Amniotic stem cell (primary cell): ENCODE measurements around the gene SIK1.
"Not testable (repeated sequence)": the region's sequence is repeated elsewhere in the genome, so short reads cannot be mapped to it uniquely, and the experiment has no call there.

ENCODE experiments used
- DNase-seq: peaks from one replicate; lab custom pipeline; 2025; lab: John Stamatoyannopoulos, UW

Gene SIK1

GRCh38 chr21:43396788-43397438, 30.0 kb downstream of the SIK1 start:
- not testable (repeated sequence) for DNase-seq

DNA sequence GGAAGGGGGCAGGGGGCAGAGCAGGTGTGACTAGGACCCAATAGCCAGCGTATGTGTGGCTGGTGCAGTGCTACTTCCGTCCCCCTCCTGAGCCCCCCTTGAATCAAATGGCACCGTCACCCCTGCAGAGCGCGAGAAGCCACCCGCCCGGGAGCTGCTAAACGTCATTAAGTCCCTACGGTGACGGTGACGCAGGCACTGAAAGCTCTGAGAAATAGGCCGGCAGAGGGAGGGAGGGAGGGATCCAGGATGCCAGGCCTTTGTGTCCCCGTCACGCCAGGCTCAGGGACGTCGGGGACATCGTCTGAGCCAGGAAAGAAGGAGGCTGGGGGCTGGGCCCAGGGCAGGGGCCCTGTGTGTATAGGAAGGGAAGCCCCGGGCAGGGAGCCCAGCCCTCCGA, 43.6 kb downstream of the SIK1 start:
- DNase-seq = not testable (repeated sequence)

DNA sequence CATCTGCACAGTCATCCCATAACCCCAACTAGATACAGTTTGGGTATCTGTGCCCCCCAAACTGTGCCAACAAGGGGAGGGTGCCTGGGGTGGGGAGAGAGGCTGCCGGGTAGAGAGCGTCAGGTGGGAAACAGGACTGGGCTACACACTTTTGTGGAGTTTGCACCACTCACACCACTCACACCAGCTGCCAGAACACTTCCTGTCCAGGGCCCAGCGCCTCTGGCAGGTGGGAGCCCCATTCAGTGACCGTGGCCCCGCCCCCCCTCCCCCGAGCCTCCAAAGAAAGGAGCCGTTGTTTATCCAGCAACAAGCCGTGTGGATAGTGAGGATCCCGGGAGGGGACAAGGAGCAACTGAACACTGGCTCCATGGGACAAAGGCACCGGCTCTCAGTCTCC, 44.0 kb downstream of the SIK1 start:
- not testable (repeated sequence) for DNase-seq

- DNase-seq = not testable (repeated sequence)
These were observed 45.9 kb downstream of the SIK1 start for GRCh38 chr21:43380852-43381533.

GRCh38 chr21:43380337-43380736, 46.6 kb downstream of the SIK1 start:
- DNase-seq = not testable (repeated sequence)

GRCh38 chr21:43379626-43380122, 47.3 kb downstream of the SIK1 start:
- DNase-seq = not testable (repeated sequence)

- DNase-seq = no peak
These were observed 50.5 kb downstream of the SIK1 start for GRCh38 chr21:43376478-43376882.

DNA sequence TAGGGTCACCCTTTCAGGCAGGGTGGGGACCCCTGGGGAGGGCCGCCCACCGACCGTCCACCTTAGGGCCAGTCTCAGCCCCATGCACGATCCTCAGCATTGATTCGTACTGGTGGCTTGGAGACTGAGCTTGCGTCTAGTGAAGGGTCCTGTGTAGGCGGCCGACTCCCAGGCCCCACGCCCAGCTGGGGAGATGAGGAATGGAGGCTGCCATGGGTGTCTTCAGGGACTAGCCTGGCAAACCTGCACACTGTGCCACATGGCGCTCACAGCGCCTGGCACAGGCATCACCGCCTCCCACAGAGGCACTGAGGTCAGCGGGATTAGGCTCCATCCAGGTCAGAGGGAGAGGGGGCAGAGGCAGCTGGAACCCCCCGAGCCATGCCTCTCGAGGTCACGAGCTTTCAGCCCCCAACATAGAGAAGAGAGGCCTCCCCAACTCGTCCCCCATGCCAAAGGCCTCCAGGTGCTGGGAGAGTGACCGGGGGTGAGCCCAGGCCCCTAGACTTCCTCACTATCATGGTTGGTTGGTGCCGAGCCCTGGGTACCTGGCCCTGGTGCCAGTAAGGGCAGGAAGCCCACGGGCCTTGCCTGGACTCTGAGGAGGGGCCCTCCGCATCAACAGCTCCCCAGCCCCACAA, 51.0 kb downstream of the SIK1 start:
- DNase-seq = no peak

- no peak for DNase-seq
These were observed 51.7 kb downstream of the SIK1 start for GRCh38 chr21:43375006-43375836.

DNA sequence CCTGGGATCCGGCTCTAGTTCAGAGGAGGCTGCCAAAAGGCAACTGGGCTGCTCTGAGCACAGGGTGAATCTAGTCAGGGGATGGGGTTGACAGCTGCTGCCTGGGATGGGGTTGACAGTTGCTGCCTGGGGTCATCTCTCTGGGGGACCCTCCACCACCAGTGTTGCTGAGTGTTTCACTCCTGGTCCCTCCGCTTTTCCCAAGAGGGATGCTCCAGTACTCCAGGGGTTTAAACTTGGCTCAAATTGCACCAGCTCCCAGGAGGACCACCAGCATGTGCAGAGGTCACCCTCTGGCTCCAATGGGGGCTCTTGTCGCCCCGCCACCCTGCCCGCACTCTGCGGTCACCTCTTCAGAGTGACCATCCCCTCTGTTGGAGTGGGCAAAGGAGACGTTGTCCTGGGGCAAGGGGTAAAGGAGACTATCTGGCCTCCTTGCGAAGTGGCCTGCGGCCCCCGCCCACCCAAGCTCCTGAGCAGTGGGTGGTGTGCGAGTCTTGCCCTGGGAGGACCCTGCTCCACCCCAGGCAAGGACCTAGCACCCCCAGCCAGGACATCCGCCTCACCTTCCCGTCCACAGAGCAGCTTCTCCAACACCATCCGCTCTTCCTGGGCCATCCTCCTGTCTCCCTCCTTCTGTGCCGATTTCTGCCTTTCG, 52.6 kb downstream of the SIK1 start:
- no peak for DNase-seq

DNA sequence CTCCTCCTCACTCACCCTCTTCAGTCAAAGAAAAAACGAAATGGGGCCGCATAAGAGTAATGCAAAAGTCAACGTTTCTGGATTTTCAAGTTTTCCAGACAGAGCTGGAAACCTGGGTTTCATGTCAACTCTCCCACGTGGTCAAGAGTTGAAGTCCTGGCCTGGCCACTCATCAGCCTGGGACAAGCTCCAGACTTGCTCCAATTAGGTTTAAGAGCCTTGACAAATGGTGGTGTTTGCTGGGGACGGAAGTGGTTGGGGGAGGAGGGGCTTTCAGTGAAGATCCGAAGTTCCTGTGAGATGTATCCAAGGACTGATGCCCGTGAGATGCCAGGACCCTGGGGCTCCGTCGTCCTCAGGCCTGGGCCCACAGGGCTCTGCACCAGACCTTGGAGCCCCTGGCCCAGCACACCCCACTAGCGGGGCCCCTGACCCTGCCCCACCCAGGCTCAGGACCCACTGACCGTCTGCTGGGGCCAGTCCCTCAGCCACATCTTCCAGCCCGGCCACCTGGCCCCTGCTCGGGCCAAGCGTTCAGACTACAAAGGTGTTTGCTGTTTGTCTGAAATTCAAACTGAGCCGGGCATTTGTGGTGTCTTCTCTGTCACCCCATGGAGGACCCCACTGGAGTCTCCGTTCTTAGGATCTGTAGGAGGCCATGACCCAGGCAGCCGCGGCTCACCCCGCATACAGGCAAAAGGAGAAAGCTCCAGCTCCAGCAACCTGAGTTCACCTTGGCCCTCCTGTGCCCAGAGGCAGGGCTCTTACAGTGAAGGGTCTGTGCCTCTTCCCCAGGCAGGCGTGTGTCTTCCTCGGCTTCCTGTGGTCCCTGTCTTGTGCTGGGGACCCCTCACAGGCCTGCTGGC, 53.3 kb downstream of the SIK1 start:
- no peak for DNase-seq

GRCh38 chr21:43372663-43373361, 54.1 kb downstream of the SIK1 start:
- DNase-seq = no peak

GRCh38 chr21:43371786-43372185, 55.1 kb downstream of the SIK1 start:
- DNase-seq = no peak

DNA sequence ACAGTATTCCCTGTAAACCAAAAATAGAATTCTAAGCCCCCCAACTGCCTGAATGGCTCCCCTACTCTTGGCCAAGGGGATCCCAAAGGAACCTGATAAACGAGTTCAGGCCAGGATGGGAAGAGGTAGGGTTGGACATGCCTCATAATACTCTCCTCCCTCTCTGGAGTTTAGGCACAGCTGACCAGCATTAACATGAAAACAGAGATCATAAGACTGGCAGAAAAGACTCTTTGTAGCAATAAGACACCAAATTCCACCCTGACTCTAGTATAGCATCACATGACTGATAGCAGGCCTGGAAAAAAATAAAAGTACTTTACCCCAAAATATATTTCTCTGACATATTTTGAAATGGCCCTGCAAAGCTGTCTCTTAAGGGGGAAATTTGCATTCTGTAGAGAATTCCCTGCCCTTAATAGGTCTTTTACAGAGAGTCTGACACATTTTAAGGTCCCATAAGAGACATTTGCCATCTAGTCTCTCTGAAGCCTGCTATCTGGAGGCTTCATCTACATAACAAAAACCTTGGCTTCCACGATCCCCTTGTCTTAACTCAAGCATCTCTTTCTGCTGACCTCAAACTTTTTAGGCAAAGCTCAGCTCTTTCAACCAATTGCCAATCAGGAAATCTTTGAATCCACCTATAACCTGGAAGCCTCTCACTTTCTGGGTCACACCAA, 55.9 kb downstream of the SIK1 start:
- no peak for DNase-seq

GRCh38 chr21:43370091-43370658, 56.8 kb downstream of the SIK1 start:
- no peak for DNase-seq

DNA sequence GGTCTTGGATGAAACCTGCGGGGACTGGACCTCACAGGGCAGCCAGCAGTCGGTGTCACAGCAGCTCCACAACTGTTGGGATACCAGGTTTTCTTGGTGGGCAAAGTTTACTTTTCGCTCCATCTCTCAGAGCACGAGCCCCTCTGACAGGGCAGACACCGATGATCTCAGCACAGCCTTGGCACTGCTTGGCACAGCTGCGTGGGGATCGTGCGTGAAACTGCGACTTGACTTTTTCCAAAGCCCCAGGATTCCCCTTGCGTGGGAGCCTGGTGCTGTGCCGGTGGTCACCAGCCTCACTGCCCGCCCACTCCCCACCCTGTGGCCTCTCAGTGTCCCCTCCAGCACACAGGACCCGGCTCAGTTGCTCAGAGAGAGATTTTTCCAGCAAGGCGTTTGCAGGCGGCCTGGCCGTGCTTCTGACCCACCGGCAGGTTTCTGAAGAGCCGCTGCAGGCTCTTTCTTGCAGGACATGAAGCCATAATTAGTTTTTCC, 57.3 kb downstream of the SIK1 start:
- no peak for DNase-seq

DNA sequence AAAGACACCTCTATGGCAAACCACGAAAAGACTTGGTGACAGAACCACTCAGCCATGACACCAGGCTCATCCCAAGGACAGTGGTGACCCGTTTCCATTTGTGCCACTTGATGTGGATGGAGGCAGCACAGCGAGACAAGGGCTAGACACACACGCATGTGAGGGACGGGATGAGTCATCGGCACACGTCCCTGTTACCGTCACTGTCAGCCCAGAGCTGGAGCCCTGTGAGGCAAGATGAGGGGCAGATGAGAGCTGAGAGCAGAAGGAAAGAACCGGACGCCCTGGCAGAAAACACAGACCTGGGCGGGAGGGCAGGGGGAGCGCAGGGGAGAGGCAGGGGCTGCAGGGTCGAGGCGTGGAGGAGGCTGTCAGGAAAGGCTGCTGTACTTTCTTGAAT, 57.8 kb downstream of the SIK1 start:
- no peak for DNase-seq

GRCh38 chr21:43368685-43369084, 58.2 kb downstream of the SIK1 start:
- no peak for DNase-seq

GRCh38 chr21:43367859-43368258, 59.1 kb downstream of the SIK1 start:
- no peak for DNase-seq
